ENCODE data around the gene ARHGAP8. TPM values are rescaled to one million over a fixed set of nuclear protein-coding genes. Genes with fewer than 3 reads are reported as not detected.
A peak's percentile ranks its signal among the peaks of the same experiment; 100 is the strongest.

The ARHGAP8 gene
- total and polyA plus RNA-seq, 10 donors = 2.7 to 71.6 (median 19.7) TPM

DNA sequence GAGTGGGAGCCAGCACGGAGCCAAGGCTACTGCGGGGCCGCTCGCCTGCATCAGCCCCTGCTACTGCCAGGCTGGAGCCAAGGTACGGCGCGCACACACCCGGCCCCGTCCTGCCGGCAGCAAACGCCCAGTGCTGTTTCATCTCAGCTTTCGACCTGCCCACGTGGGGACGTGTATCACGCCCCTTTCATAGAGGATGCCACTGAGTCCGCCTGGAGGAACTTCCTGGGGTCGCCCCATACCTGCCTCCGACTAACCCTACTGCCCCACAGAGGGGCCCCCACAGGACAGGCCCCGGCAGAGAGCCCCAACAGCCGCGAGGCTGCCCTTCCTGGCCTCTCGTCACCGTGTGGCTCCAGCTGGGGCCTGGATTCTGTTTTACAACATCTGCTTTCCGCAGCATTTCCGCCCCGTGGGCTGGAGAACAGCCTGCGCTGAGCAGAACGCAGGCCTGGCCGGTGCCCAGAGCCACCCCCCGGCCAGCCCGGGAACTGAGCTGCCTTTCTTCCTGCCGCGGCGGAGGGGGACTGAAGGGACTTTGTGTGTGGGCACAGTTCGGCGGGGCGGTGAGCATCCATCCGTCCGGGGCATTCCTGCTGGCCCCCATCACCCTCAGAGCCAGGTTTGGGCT lies 22.9 kb upstream of the ARHGAP8 start:
- TF ChIP-seq, protein P1, sequence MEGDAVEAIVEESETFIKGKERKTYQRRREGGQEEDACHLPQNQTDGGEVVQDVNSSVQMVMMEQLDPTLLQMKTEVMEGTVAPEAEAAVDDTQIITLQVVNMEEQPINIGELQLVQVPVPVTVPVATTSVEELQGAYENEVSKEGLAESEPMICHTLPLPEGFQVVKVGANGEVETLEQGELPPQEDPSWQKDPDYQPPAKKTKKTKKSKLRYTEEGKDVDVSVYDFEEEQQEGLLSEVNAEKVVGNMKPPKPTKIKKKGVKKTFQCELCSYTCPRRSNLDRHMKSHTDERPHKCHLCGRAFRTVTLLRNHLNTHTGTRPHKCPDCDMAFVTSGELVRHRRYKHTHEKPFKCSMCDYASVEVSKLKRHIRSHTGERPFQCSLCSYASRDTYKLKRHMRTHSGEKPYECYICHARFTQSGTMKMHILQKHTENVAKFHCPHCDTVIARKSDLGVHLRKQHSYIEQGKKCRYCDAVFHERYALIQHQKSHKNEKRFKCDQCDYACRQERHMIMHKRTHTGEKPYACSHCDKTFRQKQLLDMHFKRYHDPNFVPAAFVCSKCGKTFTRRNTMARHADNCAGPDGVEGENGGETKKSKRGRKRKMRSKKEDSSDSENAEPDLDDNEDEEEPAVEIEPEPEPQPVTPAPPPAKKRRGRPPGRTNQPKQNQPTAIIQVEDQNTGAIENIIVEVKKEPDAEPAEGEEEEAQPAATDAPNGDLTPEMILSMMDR (IDR thresholded peaks at IDR 0.05 in 8 of 11, conservative IDR thresholded peaks at IDR 0.05 in 3 of 11) = peak in 7 of 11 experiments; percentile 35 to 56 (median 49)
- peak; percentile 77 to 83 (median 80) for TF ChIP-seq POLR2AphosphoS5 (IDR thresholded peaks at IDR 0.05)
- TF ChIP-seq POLR2A (IDR thresholded peaks at IDR 0.05) = no peak
- Histone ChIP-seq H3K4me3 (peak overlapping the region in 1 of 8 donors; percentile 19), H3K9me3 (no peaks in the 10 kb centered on the region), H3K27me3 (replicated peaks in 1 of 7) (no peaks in the 10 kb centered on the region), H3K27ac (peak overlapping the region; percentile 10 to 82 (median 76)), H3K36me3 (peaks cover 0 to 90% (median 19%) of the 10 kb centered on the region in 6 donors), H3K4me1 (peaks cover 15 to 72% (median 53%) of the 10 kb centered on the region in 6 donors)
- intact Hi-C loops (cut with DNase I; ENCODE audit: low total_unique reads) = no loop called here
- DNase-seq = peak; percentile 88
- 28 to 47% (median 35%) methylated on average over 18 to 39 of the region's 39 CpGs for WGBS, 5 donors

DNA sequence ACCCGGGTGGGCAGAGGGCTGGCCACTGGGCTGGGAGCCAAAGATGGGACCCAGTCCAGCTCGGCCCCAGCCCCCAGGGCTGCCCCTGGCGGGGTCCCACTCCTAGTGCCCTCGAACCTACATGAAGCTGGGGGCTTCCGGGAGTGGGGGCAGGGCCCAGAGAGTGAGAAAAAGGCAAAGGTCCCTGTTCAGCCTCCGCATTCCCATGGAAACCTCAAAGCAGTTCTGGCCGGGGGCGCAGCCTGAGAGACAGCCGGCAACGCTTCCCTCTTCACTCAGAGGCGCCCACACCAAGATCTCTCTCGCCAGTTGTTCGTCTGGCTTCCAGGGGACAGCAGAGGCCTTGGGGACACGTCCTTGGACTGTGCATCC lies 22.4 kb upstream of the ARHGAP8 start:
- 39 to 56% (median 46%) methylated on average over 4 to 14 of the region's 14 CpGs for WGBS, 5 donors
- Histone ChIP-seq H3K27me3 (replicated peaks in 1 of 7) (no peaks in the 10 kb centered on the region), H3K27ac (peak overlapping the region; percentile 10 to 82 (median 76)), H3K36me3 (peaks cover 0 to 90% (median 15%) of the 10 kb centered on the region in 6 donors), H3K9me3 (no peaks in the 10 kb centered on the region), H3K4me1 (peaks cover 15 to 72% (median 53%) of the 10 kb centered on the region in 6 donors), H3K4me3 (peak overlapping the region in 1 of 8 donors; percentile 19)
- intact Hi-C loops (cut with DNase I; ENCODE audit: low total_unique reads) = no loop called here
- TF ChIP-seq POLR2A (IDR thresholded peaks at IDR 0.05) (no peak), POLR2AphosphoS5 (IDR thresholded peaks at IDR 0.05) (no peak)
- TF ChIP-seq, protein P1 (IDR thresholded peaks at IDR 0.05 in 8 of 11, conservative IDR thresholded peaks at IDR 0.05 in 3 of 11) = no peak
- no peak for DNase-seq

DNA sequence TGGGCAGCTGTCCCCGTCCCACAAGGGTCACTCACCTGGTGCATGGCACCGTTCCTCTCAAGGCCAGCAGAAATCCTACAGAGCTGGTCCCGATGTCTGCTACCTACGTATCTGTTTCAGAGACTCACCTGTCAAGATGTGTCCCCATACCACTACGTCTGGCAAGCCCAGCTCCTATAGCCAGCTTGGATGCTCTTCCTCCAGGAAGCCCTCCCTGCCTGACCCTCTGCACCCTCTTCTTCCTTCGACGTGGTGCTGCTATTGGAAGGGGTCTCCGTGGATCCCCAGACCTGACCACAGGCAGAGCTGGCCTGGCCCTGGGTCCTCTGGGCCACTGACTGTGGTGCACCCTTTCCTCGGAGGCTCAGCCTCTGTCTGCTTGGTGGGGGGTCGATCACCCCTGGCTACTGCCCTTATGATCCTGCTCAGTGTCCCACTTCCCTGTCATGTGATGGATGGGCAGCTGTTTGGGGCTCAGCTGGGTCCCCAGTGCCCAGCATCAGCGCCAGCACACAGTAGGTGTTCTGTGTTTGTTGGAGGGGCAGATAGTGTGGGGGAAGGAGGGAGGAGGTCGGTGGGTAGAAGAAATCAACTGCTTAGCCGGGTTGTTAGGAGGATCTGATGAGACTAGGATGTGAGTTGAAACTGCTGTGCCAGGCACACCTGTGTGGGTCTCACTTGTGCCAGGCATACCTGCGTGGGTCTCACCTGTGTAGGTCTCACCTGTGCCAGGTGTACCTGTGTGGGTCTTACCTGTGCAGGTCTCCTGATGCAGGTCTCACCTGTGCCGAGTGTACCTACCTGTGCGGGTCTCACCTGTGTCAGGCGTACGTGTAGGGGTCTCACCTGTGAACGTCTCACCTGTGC lies 21.7 kb upstream of the ARHGAP8 start:
- TF ChIP-seq POLR2A (IDR thresholded peaks at IDR 0.05) = no peak
- peak in 1 of 3 donors; percentile 7 for TF ChIP-seq POLR2AphosphoS5 (IDR thresholded peaks at IDR 0.05)
- no peak for DNase-seq
- Histone ChIP-seq H3K27me3 (replicated peaks in 1 of 7) (no peaks in the 10 kb centered on the region), H3K9me3 (no peaks in the 10 kb centered on the region), H3K4me1 (peaks cover 15 to 75% (median 55%) of the 10 kb centered on the region in 6 donors), H3K36me3 (peaks cover 0 to 85% (median 11%) of the 10 kb centered on the region in 6 donors), H3K4me3 (no peak overlapping the region), H3K27ac (peak overlapping the region in 6 of 8 donors; percentile 73 to 82 (median 76))
- intact Hi-C loops (cut with DNase I; ENCODE audit: low total_unique reads) = no loop called here
- 82 to 84% (median 83%) methylated on average over 17 to 19 of the region's 19 CpGs for WGBS, 5 donors

DNA sequence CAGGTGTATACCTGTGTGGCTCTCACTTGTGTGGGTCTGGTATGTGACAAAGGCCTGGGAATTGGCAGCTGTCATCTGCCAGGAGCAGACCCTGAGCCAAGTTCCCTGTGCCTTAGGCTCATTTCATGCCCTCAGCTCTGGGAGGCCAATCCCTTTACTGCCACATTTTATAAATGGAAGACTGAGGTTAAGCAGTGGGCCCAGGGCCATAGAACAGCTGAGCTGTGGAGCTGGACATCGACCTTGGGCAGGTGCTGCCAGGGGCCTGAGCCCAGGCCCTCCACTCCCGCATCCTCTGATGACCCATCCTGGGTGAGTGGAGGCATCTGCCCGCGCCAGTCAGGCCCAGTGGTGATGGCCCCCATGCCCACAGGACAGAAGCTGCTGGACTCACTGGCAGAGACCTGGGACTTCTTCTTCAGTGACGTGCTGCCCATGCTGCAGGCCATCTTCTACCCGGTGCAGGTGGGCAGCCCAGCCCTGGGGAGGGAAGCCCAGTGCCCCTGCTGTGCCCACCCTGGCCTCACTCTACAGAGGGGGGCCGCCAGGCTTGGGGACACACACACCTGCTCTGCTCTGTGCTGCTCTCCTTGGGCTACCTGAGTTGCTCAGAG lies 20.9 kb upstream of the ARHGAP8 start:
- Histone ChIP-seq H3K4me3 (no peak overlapping the region), H3K4me1 (peaks cover 15 to 77% (median 60%) of the 10 kb centered on the region in 6 donors), H3K27ac (peak overlapping the region in 3 of 8 donors; percentile 5 to 8 (median 5)), H3K27me3 (replicated peaks in 1 of 7) (no peaks in the 10 kb centered on the region), H3K36me3 (peaks cover 0 to 77% (median 4%) of the 10 kb centered on the region in 6 donors), H3K9me3 (no peaks in the 10 kb centered on the region)
- TF ChIP-seq POLR2A (IDR thresholded peaks at IDR 0.05) (no peak), POLR2AphosphoS5 (IDR thresholded peaks at IDR 0.05) (peak in 1 of 3 donors; percentile 7)
- no peak for DNase-seq
- 87 to 91% (median 89%) methylated on average over 5 to 7 of the region's 7 CpGs for WGBS, 5 donors
- intact Hi-C loops (cut with DNase I; ENCODE audit: low total_unique reads) = no loop called here
